ENCODE results near the gene DOCK7.
A peak's percentile ranks its signal among the peaks of the same experiment; 100 is the strongest.
"Not testable (repeated sequence)": the region's sequence is repeated elsewhere in the genome, so short reads cannot be mapped to it uniquely, and the experiment has no call there.

Gene DOCK7, protein sequence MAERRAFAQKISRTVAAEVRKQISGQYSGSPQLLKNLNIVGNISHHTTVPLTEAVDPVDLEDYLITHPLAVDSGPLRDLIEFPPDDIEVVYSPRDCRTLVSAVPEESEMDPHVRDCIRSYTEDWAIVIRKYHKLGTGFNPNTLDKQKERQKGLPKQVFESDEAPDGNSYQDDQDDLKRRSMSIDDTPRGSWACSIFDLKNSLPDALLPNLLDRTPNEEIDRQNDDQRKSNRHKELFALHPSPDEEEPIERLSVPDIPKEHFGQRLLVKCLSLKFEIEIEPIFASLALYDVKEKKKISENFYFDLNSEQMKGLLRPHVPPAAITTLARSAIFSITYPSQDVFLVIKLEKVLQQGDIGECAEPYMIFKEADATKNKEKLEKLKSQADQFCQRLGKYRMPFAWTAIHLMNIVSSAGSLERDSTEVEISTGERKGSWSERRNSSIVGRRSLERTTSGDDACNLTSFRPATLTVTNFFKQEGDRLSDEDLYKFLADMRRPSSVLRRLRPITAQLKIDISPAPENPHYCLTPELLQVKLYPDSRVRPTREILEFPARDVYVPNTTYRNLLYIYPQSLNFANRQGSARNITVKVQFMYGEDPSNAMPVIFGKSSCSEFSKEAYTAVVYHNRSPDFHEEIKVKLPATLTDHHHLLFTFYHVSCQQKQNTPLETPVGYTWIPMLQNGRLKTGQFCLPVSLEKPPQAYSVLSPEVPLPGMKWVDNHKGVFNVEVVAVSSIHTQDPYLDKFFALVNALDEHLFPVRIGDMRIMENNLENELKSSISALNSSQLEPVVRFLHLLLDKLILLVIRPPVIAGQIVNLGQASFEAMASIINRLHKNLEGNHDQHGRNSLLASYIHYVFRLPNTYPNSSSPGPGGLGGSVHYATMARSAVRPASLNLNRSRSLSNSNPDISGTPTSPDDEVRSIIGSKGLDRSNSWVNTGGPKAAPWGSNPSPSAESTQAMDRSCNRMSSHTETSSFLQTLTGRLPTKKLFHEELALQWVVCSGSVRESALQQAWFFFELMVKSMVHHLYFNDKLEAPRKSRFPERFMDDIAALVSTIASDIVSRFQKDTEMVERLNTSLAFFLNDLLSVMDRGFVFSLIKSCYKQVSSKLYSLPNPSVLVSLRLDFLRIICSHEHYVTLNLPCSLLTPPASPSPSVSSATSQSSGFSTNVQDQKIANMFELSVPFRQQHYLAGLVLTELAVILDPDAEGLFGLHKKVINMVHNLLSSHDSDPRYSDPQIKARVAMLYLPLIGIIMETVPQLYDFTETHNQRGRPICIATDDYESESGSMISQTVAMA (N-terminal part only)

DNA sequence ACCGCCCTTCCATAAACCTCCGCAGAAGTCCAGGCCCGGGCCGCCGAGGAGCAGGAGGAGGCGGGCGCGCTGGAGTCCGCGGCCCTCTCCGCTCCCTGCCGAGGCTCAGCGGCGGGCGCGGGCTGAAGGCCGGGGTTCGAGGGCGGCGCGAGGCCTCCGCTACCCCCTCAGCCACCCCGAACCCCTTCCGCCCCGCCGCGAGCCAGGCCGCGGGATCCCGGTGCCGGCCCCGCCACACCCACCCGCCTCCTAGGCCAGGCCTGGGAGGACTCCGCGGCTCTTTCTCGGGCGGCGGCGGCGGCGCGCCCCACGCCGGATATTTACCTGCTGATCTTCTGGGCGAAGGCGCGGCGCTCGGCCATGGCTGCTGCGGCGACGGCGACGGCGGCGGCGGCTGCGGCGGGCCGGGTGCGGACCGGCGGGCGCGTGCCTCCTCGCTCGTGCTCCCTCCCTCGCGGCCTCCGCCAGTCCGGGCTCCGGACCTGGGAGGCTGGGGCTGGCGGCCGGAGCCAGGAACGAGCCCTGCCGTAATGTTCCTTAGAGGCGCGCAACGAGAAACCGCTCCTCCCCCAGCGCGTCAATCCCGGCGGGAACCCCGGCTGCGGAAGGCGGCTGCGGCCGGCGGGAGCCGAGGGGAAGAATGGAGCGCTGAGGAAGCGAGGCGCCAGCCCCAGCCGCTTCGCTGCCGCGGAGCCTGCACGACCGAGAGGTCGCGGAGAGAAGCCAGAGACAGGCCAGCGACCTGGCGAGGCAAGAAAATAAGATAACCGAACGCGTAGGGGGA lies at the start of gene DOCK7:
Gene DOCK7 (minus strand): TSS at position 484 of the 784 bp plus-strand sequence. CDS start 122 bp downstream, at position 362.
- DNase-seq = peak; percentile 44

DNA sequence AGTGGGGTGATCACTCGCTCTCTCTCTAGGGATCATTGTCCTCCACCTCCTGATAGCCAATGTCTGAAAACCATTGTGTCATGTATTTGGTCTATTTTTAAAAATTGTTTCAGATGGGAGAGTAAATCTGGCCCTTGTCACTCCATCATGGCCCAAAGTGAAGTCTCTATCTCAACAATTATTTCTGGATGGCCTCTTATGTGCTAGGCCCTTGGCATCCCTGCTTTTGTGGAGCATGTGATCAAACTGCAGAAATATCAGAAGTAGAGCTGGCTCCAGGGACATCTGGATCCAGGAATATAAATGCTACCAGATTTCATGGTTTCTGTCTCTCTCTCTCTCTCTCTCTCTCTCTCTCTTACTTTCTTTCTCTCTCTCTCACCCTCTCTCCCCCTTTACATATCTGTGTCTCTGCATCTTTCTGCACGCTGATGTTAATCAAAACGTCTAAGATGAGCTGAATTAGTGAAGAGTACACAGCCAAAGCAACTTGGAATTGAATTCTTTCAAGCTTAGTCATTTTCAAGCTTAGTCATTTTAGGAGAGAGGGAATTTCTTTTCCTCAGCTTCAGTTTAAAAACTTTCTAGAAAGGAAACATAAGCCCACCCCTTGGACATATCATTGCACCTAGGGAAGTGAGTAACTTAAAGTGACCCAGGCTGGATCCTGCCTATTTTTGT lies 47.4 kb upstream of the DOCK7 start:
- DNase-seq = no peak

DNA sequence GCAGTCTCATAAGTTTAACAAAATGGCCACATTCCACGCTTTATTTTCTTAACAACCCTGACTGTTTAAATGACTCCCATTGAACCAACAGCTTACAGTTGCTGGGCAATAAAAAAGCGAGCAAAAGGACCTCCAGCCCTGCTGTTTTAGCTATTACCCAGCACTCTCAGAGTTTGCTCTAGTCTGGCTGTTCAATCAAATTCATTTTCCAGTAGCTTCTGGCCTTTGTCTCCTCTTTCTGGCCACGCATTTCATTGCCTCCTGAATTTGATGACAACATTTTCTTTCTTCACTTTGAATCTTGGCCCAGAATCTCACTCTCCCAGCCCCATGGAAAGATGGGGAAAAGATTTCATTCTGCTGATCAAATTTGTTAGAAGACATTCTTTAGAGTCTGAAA lies 44.1 kb upstream of the DOCK7 start:
- DNase-seq = no peak

DNA sequence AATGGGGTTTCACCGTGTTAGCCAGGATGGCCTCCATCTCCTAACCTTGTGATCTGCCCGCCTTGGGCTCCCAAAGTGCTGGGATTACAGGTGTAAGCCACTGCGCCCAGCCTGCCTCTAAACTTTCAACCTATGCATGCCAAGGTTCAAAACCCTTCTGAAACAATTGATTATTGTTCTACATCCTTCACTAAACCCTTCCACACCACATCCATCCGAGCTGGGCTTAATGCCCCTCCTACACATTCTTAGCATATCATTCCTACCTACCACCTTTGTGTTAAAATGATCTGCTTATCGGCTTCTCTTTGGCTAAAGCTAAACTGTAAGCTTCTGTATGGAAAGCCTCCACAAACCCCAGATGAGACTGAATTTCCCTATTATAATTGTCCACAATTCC lies 40.8 kb upstream of the DOCK7 start:
- no peak for DNase-seq

DNA sequence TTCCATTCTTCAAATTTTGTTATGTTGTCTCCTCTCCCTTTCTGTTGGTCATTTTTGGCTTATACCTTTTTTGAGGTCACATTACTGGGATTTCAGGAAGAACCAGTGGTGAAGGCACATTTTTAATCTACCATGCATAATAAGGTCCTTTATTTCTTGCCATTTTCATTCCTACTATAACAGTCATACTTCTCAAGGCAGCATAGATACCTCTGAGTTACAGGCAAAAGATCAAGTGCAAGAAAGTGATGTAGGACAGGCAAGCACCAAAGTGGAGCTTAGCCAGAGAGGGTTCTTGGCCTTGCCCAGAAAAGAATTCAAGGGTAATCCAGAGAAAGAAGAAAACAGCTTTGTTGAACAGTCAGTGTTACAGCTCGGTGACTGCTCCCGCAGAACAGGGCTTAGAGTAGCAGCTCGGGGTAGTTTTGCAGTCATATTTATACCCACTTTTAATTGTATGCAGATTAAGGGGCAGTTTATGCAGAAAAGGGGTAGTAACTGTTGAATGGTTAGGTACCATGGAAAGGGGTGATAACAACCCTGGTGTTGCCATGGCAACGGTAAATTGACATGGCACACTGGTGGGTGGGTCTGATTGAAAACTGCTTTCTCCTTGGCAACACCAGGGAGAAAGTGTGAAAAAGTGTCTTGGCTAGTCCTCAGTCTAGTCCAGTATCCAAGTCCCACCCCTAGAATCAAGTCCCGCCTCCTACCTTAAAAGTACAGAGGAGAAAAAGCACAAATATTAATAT lies 39.6 kb upstream of the DOCK7 start:
- DNase-seq = no peak

DNA sequence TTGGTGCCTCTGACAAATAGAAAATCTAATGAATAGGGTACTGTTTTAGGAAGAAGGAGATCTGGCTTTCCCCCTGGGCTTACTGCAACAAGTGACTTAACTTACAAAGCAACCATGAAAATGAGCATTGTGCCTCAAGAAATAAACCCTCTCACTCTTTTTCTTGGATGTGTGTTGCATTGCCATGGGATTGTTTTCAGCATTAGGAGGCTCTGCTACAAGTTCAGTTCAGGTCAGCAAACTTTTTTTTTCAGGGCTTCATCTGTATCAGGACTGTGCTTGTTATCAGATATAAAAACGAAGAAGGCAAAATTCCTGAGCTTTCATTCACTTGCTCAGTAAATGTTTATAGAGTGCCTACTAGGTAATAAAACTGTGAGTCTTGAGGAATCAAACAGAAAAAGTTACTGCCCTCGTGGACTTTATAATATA lies 37.8 kb upstream of the DOCK7 start:
- DNase-seq = no peak

DNA sequence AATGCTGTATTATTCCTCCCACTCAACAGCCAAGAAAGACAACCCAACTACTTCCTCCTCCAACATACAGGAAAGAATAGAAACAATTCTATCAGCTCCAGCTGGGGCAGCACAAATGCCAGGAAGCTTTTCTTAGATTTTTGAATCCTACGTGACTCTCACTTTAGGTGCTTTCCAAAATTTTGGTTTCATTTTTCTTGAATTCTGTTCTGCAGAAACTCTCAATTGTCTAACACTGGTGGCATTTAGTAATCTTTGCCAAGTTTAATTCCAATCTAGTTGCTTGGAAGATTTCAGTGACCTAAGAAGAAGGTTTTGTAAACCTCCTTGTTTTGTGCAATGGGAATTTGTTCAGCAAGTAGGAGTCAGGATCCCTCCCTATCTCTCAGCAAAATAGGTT lies 37.1 kb upstream of the DOCK7 start:
- DNase-seq = no peak

DNA sequence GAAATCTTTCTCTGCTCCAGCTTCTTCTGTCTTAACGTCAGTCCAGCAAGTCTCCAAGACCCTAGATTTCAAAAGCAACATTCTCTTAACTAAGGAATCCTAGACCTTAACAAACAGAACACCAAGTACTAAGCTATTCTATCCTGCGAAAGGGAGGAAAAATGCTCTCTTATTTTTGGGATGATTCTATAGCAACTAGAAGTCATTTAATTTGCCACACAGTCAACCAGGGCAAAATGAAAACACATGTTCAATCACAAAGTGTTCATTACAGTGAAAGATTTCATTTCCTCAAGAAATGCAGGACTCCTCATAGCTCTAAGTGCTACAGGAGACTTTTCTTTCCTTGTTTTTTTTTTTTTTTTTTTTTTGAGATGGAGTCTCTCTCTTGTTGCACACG lies 36.2 kb upstream of the DOCK7 start:
- no peak for DNase-seq

DNA sequence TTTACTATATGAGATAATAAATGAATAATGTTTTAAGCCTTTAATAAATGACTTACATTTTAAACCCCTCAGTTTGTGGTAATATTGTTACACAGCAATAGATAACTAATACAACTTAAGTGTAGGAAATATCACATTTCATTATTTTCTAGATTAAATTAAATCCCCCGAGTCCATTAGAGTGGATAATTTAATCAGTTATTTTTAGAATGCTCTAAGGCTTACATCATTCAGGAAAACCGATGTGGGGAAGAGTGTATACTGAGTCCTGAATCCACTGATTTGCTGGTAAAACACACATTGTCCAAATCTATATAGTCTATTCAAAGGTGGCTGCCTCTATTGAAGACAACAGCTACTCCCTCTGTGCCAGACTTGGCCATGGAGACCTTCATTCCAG lies 35.7 kb upstream of the DOCK7 start:
- no peak for DNase-seq

DNA sequence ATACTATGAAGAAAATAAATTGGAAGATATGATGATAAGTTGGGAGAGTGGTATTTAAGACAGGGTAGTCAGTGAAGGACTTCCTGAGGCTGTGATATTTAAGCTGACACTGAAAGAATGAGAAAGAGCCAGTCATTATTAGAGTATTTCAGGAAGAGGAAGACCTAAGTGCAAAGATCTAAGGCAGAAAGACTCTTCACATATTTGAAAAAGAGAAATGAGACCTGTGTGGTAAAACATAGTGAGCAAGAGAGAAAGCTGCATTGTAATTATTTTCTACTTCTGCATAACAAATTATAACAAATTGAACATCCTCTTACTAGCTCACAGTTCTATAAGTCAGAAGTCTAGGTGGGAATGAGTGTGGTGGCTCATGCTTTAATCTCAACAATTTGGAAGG lies 34.6 kb upstream of the DOCK7 start:
- no peak for DNase-seq

DNA sequence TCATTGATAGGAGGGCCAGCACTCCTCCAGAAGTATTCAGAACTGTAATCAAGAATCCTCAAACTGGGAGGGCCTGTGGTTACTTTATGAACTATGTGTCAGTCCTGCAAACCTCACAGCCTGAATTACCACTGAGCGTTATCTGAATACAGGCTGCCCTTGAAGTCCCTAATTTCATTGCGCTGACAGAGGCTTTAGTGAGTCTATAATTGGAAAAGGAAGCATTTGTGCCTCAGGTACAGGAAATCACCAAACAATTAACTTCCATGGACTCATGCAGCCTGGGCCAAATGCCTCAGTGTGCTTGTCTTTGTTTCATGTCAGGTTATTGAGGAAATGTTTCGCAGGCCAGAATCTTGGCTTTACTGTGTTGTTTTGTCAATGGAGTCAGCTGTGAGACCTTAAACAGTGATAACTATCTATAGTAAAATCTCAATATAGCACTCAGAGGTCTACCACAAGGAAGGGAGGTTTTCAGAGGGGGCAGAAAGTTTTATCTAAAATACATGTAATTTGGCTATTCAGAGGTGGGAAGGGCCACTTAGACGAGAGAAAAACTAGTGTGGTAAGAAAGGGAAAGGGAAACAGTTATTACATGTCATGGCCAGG lies 32.9 kb upstream of the DOCK7 start:
- no peak for DNase-seq

DNA sequence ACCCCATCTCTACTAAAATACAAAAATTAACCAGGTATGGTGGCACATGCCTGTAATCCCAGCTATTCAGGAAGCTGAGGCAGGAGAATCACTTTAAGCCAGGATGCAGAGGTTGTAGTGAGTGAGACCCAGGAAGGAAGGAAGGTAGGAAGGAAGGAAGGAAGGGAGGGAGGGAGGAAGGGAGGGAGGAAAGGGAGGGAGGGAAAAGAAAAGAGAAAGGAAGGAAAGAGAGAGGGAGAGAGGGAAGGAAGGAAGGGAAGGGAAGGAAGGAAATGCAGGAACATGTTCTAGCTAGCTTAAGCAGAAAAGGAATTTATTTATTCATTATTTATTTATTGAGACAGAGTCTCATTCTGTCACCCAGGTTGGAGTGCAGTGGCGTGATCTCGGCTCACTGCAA lies 30.2 kb upstream of the DOCK7 start:
- DNase-seq = not testable (repeated sequence)

DNA sequence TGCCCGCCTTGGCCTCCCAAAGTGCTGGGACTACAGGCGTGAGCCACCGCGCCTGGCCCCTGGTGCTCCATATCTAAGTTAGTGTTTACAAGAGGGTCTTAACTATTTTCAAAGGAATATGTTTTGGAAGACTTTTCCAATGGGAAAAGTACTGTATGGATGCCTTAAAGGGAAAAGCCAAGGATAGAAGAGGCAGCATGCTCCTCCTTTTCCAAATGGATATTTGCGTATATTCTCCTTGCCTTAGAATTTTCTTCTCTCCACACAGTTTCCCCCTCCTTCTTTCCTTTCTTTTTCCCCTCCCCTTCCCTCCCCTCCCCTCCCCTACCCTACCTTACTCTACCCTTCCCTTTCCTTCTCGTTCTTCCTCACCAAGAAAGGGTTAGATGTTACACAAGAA lies 29.3 kb upstream of the DOCK7 start:
- DNase-seq = no peak

DNA sequence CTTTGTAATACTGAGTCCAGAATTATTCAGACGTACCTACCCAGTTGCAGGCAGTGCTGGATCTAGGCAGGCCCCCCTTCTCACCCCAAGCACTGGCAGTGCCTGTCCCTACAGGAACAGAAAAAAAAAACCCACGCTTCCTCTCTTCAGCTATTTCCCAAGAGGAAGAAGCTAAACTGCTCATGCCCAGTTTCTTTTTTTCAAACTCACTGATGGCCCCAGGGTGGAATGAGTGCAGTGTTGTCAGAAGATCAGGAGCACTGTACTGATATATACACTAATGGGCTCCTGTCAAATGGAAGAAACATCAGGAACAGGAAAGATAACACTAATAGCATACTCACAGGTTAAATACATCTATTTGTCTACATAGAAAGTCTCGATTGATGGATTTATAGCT lies 28.2 kb upstream of the DOCK7 start:
- no peak for DNase-seq

DNA sequence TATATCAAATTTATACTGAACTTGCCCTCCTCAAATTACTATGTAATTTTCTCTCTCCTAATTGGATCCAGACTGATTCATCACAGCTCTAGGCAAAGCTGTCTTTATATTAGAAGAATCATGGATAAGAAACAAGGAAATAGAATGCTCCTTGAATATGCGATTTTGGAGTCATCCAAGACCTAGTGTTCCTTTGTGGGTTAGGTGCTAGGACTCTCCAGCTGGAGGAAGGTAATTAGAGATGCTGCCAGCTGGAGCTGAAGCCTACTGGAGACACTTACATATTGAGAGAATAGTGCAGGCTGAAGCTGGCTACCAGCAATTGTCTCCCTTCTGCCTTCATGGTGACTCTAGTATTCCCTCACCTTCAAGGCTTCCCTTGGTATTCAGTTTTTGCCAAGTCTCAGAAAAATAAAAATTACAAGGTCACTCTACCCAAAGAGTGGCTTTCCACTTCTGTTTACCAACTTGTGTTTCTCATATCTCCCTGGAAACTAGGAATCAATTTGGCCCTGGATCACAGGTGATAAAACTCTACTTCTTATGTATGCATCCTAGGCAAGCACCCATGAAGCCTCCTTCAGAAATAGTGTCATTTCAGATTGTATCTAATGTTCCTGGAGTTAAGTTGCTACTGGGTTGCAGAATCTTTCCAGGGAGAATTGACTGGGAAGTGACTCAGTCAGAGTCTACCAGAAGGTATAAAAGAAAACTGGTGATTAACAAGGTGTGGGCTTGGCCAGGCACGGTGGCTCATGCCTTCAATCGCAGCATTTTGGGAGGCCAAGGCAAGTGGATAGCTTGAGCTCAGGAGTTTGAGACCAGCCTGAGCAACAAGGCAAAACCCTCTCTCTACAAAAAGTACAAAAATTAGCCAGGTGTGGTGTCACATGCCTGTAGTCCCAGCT lies 24.4 kb upstream of the DOCK7 start:
- DNase-seq = no peak

DNA sequence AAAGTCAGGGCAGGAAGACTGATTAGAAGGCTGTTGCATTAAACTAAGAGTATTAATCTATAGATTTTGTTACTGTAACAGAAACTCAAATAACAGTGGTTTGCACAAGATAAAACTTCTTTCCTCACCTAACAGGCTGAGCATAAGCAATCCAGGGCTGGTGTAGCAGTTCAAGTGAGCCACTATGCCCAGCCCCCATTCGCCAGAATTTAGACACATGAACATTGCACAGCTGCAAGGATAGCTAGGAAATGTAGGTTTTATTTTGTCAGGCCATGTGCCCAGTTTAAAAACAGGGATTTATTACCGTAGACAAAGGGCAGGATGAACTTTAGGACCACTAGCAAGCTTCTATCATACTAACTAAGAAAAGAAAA lies 19.5 kb upstream of the DOCK7 start:
- no peak for DNase-seq

DNA sequence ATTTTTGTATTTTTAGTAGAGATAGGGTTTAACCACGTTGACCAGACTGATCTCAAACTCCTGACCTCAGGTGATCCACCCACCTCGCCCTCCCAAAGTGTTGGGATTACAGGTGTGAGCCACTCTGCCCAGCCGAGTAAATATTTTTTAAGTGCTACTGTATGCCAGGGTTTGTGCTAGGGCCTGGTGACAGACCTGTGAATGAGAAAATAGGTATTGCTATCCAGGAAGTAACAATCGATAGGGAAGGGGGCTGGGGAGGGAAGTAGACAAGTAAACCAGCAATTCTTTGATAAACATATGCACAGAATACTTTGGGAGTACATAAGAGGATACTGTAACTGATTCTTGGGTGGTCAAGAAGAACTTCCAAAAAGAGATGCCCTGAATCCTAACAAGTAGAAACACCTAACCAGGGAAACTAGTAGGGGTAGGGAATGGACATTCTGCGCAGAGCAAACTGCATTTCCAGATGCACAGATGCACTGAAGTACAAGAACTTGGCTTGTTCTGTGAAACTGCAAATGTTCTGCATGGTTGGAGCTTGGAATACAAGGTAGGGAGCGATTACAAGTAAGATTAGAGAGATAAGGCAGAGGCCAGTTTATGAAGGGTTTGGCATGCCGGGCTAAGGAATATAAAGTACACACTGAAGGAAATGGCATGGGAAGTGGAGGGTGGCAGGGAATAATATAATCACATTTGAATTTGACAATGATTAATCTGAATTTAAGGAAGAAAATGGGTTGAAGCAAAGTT lies 19.0 kb upstream of the DOCK7 start:
- DNase-seq = no peak

DNA sequence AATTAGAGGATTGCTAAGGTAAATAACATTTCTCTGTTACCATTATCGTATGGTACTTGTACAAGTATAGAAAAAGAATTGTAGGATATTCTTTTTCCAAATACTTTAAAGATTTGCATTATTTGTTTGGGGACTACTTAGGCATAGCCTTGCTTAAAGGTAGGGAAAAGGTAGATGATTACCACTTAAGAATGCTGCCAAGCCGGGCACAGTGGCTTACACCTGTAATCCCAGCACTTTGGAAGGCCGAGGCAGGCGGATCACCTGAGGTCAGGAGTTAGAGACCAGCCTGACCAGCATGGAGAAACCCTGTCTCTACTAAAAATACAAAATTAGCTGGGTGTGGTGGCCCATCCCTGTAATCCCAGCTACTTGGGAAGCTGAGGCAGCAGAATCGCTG lies 10.0 kb upstream of the DOCK7 start:
- not testable (repeated sequence) for DNase-seq

DNA sequence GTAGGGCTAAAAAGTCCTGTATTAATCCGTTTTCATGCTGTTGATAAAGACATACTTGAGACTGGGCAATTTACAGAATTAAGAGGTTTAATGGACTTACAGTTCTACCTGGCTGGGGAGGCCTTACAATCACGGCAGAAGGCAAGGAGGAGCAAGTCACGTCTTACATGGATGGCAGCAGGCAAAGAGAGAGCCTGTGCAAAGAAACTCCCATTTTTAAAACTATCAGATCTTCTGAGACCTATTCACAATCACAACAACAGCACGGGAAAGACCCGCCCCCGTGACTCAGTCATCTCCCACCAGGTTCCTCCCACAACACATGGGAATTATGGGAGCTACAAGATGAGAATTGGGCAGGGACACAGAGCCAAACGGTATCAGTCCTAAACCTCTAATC lies 6.3 kb upstream of the DOCK7 start:
- DNase-seq = not testable (repeated sequence)
